Activated CD8-positive, alpha-beta memory T cell treated with anti-CD3 and anti-CD28 coated beads for 24 hours (primary cell): ENCODE measurements around the gene SSX1.
"Not testable (repeated sequence)": the region's sequence is repeated elsewhere in the genome, so short reads cannot be mapped to it uniquely, and the experiment has no call there.

Source experiments
- DNase-seq: peaks from one replicate; pipeline ENCODE4 v3.0.0-alpha.2; 2020

Gene SSX1

GRCh38 chrX:48255062-48255796, at the start of gene SSX1:
Gene SSX1, plus strand, starts transcription at chrX:48255392. Its CDS starts 1,850 bp downstream, at chrX:48257242.
- DNase-seq, result not testable (repeated sequence)

- DNase-seq, result not testable (repeated sequence)
Measured at GRCh38 chrX:48214341-48214740, 40.9 kb upstream of the SSX1 start.

- DNase-seq, result not testable (repeated sequence)
Measured at GRCh38 chrX:48224196-48224595, 31.0 kb upstream of the SSX1 start.

- not testable (repeated sequence) for DNase-seq
Measured at GRCh38 chrX:48252945-48253344, 2.2 kb upstream of the SSX1 start.

- not testable (repeated sequence) for DNase-seq
Measured at GRCh38 chrX:48274365-48274764, 19.2 kb downstream of the SSX1 start.

- no peak for DNase-seq
Measured at GRCh38 chrX:48278958-48279357, 23.8 kb downstream of the SSX1 start.

GRCh38 chrX:48280729-48281128, 25.5 kb downstream of the SSX1 start:
- not testable (repeated sequence) for DNase-seq

- no peak for DNase-seq
Measured at GRCh38 chrX:48306175-48306574, 51.0 kb downstream of the SSX1 start.

- DNase-seq, result not testable (repeated sequence)
Measured at GRCh38 chrX:48313996-48314395, 58.8 kb downstream of the SSX1 start.
